GM12892 (cell line): Measurements from ENCODE around the gene ADAMTS13.

Source experiments
- POLR2A ChIP-seq: IDR thresholded peaks from 2 replicates; pipeline ENCODE4 v1.6.1; 2011; ENCODE audit warnings: low read depth, low read length, control low read depth
- POLR2AphosphoS5 ChIP-seq: IDR thresholded peaks from 2 replicates; pipeline ENCODE4 v1.6.1; 2011; ENCODE audit warnings: low read depth, low read length, control low read depth
- TAF1 ChIP-seq: IDR thresholded peaks from 2 replicates; pipeline ENCODE4 v1.6.1; 2011; ENCODE audit warnings: low read depth, mild to moderate bottlenecking, control low read depth, low read length, borderline replicate concordance

- TF ChIP-seq TAF1 (no peak), POLR2A (no peak), POLR2AphosphoS5 (no peak)
Observed at GRCh38 chr9:133494636-133495326, 72.6 kb downstream of the ADAMTS13 start.
